NCI-H2081 (cell line): ENCODE results near the gene CHST11.
A peak's percentile ranks its signal among the peaks of the same experiment; 100 is the strongest.

Experiments
- DNase-seq, 2 experiments: peaks; one replicate each; lab custom pipeline; 2025; lab: John Stamatoyannopoulos, UW

Gene CHST11

DNA sequence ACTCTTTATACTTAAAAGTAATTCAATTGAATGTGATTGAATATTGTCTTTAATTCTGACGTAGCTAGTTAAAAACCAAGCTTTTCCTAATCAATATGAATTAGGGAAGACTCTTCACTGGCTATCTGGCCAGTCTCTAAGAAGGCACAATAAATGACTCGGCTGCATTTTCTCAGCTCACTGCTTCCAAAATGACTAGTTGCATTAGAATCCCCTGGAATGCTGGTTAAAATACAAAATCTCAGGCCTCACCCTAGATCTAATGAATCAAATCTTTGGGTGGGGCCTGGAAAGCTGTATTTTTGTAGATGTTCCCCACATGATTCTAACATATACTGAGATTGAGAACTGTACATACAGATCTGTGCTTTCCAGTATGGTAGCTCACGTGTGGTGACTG, 242.1 kb downstream of the CHST11 start:
- DNase-seq, result no peak

DNA sequence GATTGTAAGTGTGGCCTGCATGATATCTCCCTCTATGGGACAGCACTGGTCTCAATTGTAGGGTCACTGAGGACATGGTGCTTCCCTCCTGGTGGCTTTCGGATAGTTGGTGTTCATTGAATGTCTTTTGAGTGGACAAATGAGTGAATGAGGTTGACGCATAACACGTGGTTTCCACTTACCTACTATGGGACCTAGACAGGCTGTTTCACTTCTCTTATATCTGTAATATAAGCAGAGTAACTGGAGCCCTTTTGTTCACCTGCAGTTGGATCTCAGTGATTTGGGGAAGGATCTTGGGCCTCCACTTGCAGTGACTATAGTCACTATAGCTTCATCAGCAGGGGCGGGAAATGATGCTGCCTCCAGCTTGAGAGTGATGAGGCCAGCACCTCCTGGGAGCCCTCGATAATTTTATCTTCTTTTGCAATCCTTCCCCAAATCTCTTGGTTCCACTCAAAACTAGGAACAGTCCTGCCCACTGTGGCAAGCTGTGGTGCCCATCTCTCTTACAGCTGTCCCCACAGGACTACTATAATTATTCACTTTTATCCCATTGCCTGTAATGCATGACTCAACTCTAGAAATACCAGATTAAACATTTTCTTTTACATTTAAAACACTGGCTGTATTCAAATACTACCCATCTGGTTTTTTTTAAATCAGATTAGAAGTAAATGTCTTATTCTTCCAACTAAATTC, 242.9 kb downstream of the CHST11 start:
- no peak for DNase-seq

- DNase-seq, result no peak
Observed at GRCh38 chr12:104700324-104700723, 243.6 kb downstream of the CHST11 start.

DNA sequence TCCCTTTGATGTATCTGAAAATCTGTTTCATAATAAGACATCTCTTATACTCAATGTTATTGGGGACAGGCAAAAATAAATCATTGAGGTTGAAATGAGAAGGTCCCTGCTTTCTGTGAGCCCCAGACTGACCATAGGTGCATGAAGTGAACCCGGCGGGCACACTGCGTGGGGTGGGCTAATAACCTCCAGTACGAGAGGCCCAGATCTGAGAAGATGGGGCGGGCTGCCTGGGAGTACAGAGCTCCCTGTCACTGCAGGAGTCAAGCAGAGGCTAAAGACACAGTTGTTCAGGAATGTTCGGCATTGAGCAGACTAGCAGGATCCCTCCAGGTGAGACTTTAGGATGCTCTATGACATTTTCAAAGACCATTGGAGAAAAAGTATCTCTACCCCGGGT, 244.6 kb downstream of the CHST11 start:
- DNase-seq, result no peak

DNA sequence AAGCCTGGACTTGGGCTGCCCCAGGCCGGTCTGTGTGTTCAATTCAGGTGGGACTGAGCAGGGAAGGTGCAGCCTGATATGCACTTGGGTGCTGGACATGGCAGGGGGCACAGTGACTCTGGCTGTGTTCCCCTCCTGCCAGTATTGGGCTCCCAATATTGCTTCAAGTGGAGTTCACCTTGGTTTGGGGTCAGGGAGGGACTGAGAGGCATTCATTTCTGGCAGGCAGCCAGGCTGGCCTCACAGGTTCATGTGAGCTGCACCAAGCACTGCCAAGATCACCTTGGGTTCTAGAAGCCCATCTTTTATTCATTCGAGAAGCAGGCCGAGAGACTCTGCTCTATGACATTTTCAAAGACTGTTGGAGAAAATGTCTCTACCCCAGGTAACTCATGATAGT, 245.0 kb downstream of the CHST11 start:
- no peak for DNase-seq

- DNase-seq, result no peak
Observed at GRCh38 chr12:104702565-104703139, 245.9 kb downstream of the CHST11 start.

- no peak for DNase-seq
Observed at GRCh38 chr12:104703372-104703771, 246.6 kb downstream of the CHST11 start.

DNA sequence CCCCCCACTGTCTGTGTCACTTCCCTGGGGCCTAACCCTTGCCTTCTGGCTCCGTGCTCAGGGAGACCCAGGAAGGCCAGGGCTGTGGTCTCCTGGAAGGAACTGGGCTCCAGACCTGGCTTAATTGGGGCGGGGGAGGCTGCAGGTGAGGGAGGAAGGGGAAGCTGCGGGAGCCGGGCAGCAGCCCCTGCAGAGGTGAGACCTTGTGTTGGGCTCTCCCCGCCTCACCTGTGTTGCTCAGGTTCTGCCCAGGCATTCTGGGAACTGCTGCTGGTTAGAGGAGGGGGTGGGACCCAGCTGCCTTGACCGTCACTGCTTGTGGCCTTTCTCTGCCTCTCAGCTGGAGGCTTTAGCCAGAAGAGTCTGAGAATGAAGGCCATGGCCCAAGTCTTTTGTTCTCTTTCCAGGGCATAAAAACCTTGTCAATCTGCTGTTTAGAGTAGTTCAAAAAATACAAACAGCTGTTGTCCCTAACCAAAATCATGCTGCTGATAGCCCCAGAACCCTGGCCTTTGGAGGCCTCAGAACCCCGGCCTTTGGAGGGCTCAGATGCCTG, 247.6 kb downstream of the CHST11 start:
- no peak for DNase-seq

DNA sequence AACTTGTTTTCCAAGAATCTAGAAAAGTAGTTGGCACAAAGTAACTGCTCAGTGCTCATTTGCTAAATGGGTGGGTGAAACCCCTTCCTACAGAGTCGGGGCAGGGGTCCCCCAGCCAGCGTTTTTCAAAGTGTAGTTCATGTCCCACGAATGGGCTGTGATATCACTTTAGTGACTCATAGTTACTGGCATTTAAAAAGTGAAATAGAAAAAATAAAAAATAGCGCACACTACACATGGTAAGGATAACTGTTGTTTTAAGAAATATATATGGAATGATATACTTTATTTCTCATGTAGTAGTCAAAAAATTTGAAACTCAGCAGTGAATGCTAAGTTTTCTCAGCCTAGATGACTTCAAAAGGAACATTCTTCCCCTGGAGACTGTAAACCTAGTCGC, 250.4 kb downstream of the CHST11 start:
- DNase-seq, result no peak

DNA sequence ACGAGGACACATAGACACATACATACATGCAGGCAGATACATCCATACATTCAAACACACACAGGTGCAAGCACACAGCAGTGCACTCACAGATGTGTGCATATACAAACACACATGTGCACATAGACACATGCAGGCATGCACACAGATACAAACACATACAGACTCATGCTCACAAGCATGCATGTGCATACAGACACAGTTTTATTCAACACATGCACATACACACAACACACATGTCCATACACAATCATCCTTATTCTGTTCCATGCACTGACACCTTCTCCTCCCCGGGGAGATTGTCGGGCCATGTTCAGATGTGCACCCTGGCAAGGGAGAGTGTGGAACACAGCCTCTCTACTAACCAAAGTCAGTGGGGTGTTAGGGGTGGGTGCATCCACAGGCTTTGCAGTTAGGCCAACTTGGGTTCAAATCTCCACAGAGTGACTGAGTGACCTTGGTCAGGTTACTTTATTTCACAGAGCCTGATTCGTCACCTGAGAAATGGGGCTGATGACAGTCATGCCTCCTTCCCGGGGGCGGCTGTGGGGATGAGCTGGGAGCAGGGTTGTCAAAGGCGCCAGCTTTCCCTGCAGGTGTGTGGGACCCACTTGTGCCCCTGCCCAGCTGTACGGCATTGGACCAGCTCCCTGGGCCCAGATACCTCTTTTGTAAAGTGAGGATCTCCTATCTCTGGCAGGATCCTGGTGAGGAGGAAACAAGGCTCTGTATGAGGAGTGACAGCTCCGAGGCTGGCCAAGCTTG, 251.2 kb downstream of the CHST11 start:
- no peak for DNase-seq

GRCh38 chr12:104708891-104709290, 252.1 kb downstream of the CHST11 start:
- DNase-seq, result no peak

- no peak for DNase-seq
Observed at GRCh38 chr12:104709692-104710435, 253.1 kb downstream of the CHST11 start.

DNA sequence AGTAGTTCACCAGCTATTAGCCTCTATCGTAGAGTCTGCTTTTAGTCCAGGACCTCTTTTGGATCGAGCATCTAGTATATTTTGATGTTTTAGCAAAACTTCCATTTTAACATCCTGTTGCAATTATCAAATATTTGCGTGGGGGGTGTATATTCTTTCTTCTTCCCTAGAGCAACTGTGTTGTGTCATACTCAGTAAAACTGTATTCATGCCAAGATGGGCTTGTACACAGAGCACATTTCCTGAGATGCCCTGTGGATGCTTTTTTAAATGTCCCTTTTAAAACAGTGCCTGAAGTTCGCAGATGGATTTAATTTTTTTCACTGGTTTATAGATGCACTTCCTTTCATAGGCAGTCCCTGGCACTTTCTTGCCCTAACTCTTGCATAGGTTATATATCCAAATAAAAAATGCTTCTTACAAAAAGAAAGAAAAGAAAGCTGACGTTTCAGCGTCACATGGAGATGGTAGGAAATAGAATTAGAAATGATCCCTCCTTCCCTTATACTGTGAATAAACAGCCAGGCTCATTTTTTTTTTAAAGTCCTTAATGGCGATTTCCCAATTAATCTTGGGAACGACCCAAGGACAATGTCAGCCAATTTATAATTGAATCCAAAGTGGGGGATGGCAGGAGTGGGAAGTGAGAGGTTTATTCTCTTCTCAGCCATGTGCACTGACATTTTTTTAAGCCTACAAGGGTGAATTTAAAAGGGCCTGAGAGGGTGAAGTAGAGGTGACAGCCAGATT, 254.4 kb downstream of the CHST11 start:
- DNase-seq, result no peak

- no peak for DNase-seq
Observed at GRCh38 chr12:104712477-104712876, 255.7 kb downstream of the CHST11 start.

- DNase-seq, result no peak
Observed at GRCh38 chr12:104712968-104713367, 256.2 kb downstream of the CHST11 start.

DNA sequence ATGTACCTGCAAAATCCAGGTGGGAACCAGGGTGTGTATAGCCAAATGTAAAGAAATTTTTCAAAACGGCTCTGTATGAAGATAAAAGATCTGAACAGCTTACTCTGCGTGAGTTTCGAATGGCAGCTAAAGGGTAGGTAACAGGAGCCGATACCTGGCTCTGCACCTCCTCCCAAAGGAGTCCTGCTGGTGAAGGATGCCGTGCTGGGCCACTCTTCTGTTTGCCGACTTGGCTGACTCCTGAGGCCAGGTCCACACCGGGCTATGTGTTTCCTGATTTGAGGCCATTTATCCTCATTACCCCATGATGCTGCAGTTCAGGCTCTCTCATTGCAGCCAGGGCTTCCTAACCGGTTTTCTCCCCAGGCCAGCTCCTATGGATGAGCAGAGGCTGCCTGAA, 256.7 kb downstream of the CHST11 start:
- DNase-seq, result no peak

DNA sequence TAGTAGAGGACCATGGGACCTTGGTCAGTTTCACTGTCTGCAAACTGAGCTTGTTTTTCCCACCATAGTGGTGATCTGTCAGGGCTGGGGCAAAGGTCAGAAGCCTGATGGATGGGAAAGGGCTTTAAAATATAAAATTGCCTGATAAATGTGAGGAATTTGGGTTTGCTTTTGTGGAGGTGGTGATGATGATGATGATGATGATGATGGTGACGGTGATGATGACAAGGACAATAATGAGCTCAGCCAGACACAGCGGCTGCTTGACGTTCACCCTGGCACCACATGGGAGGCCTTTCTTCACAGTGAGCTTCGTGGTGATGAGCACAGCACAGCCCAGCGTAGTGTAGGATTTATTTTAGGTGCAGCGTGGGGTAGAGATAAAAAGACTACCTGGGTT, 257.6 kb downstream of the CHST11 start:
- DNase-seq, result no peak

- DNase-seq, result no peak
Observed at GRCh38 chr12:104716172-104716571, 259.4 kb downstream of the CHST11 start.

GRCh38 chr12:104718304-104718929, 261.7 kb downstream of the CHST11 start:
- peak; percentile 22 to 53 for DNase-seq

GRCh38 chr12:104719700-104720338, 263.1 kb downstream of the CHST11 start:
- no peak for DNase-seq
